SW 1271 (cell line): ENCODE measurements around the gene SAMD8.
"Not testable (repeated sequence)": the region's sequence is repeated elsewhere in the genome, so short reads cannot be mapped to it uniquely, and the experiment has no call there.

ENCODE experiments used
- DNase-seq, 2 experiments: peaks; one replicate each; lab custom pipeline; 2025; lab: John Stamatoyannopoulos, UW

The SAMD8 gene

GRCh38 chr10:75195035-75195763 is 83.7 kb downstream of the SAMD8 start:
- DNase-seq = no peak

GRCh38 chr10:75197066-75197465 is 85.6 kb downstream of the SAMD8 start:
- DNase-seq = no peak

GRCh38 chr10:75197906-75198305 is 86.5 kb downstream of the SAMD8 start:
- DNase-seq = no peak

GRCh38 chr10:75199949-75200348 is 88.5 kb downstream of the SAMD8 start:
- DNase-seq = not testable (repeated sequence)

- no peak for DNase-seq
Measured at GRCh38 chr10:75201793-75202307, 90.4 kb downstream of the SAMD8 start.

GRCh38 chr10:75202321-75203045 is 91.0 kb downstream of the SAMD8 start:
- no peak for DNase-seq

GRCh38 chr10:75203046-75203620 is 91.7 kb downstream of the SAMD8 start:
- not testable (repeated sequence) for DNase-seq

GRCh38 chr10:75203724-75204123 is 92.3 kb downstream of the SAMD8 start:
- no peak for DNase-seq

- no peak for DNase-seq
Measured at GRCh38 chr10:75205908-75206307, 94.5 kb downstream of the SAMD8 start.

- DNase-seq = not testable (repeated sequence)
Measured at GRCh38 chr10:75206638-75207037, 95.2 kb downstream of the SAMD8 start.

GRCh38 chr10:75207079-75207856 is 95.8 kb downstream of the SAMD8 start:
- DNase-seq = no peak

GRCh38 chr10:75207857-75208144 is 96.3 kb downstream of the SAMD8 start:
- DNase-seq = no peak

GRCh38 chr10:75208181-75208580 is 96.7 kb downstream of the SAMD8 start:
- no peak for DNase-seq

- no peak for DNase-seq
Measured at GRCh38 chr10:75209086-75209920, 97.8 kb downstream of the SAMD8 start.

- peak in 1 of 2 experiments; percentile 72 for DNase-seq
Measured at GRCh38 chr10:75209921-75210281, 98.4 kb downstream of the SAMD8 start.

- peak; percentile 51 to 78 for DNase-seq
Measured at GRCh38 chr10:75210282-75211006, 99.0 kb downstream of the SAMD8 start, which contains the start of gene VDAC2. Gene VDAC2, plus strand, starts transcription at chr10:75210796. Its CDS starts 363 bp downstream, at chr10:75211159.

GRCh38 chr10:75211007-75211691 is 99.7 kb downstream of the SAMD8 start:
- DNase-seq = no peak

- no peak for DNase-seq
Measured at GRCh38 chr10:75212343-75212742, 100.9 kb downstream of the SAMD8 start.

GRCh38 chr10:75220274-75220673 is 108.8 kb downstream of the SAMD8 start:
- DNase-seq = no peak

GRCh38 chr10:75221492-75221891 is 110.0 kb downstream of the SAMD8 start:
- not testable (repeated sequence) for DNase-seq
